Left renal pelvis (tissue), 4 donors: ENCODE results near the gene STAT6. TPM values are rescaled to one million over a fixed set of nuclear protein-coding genes. Genes with fewer than 3 reads are reported as not detected.
"Not testable (repeated sequence)": the region's sequence is repeated elsewhere in the genome, so short reads cannot be mapped to it uniquely, and the experiment has no call there.

ENCODE experiments used
- DNase-seq, 4 donors: peaks; one replicate each; pipeline ENCODE4 v3.0.0-alpha.2; 2013; ENCODE audit warnings: low read depth in 4 of 4, low spot score in 3 of 4
- polyA plus RNA-seq, 4 donors: library from polyadenylated mRNA; unstranded; fragments of 120-200 nt; gene quantifications; one replicate each; pipeline ENCODE4 v1.2.1, GENCODE V29; 2013; ENCODE audit not compliant: insufficient read length in 4 of 4

The STAT6 gene
- polyA plus RNA-seq, 4 donors, result 74.8 to 122 (median 98.2) TPM

- DNase-seq, result no peak
These were observed 20.1 kb downstream of the STAT6 start for GRCh38 chr12:57090924-57091637.

- DNase-seq, result no peak
These were observed 20.7 kb downstream of the STAT6 start for GRCh38 chr12:57090490-57090889.

- DNase-seq, result peak in 3 of 4 donors; percentile 53 to 66 (median 66)
These were observed 21.6 kb downstream of the STAT6 start for GRCh38 chr12:57089271-57090245.

- peak in 3 of 4 donors; percentile 83 to 88 (median 87) for DNase-seq
These were observed 22.6 kb downstream of the STAT6 start, which contains the start of gene NAB2 for GRCh38 chr12:57088354-57089270. TSS of gene NAB2 (plus strand) at chr12:57089114. CDS start at chr12:57089272, 158 bp downstream.

GRCh38 chr12:57087691-57088353, 23.3 kb downstream of the STAT6 start:
- DNase-seq, result peak in 3 of 4 donors; percentile 86 to 88 (median 87)

GRCh38 chr12:57087010-57087690, 24.0 kb downstream of the STAT6 start:
- peak in 3 of 4 donors; percentile 60 to 67 (median 61) for DNase-seq

GRCh38 chr12:57086493-57087009, 24.6 kb downstream of the STAT6 start:
- peak in 3 of 4 donors; percentile 59 to 72 (median 68) for DNase-seq

GRCh38 chr12:57085999-57086492, 25.1 kb downstream of the STAT6 start:
- DNase-seq, result peak in 3 of 4 donors; percentile 53 to 72 (median 65)

- DNase-seq, result no peak
These were observed 30.3 kb downstream of the STAT6 start for GRCh38 chr12:57080855-57081254.

- no peak for DNase-seq
These were observed 31.3 kb downstream of the STAT6 start for GRCh38 chr12:57079821-57080220.

- peak; percentile 99 to 100 (median 100) for DNase-seq
These were observed 32.4 kb downstream of the STAT6 start, which contains the start of gene NEMP1 for GRCh38 chr12:57078519-57079404. TSS of gene NEMP1 (minus strand) at chr12:57078791. CDS start at chr12:57078745, 46 bp downstream.

- DNase-seq, result not testable (repeated sequence)
These were observed 37.4 kb downstream of the STAT6 start for GRCh38 chr12:57073566-57074450.

GRCh38 chr12:57072661-57073060, 38.5 kb downstream of the STAT6 start:
- no peak for DNase-seq

GRCh38 chr12:57069523-57069922, 41.6 kb downstream of the STAT6 start:
- peak in 3 of 4 donors; percentile 55 to 69 (median 66) for DNase-seq

- DNase-seq, result no peak
These were observed 44.9 kb downstream of the STAT6 start for GRCh38 chr12:57066245-57066644.

- DNase-seq, result no peak
These were observed 47.0 kb downstream of the STAT6 start for GRCh38 chr12:57063991-57064685.
